ENCODE data around the gene ST3GAL2.
"Not testable (repeated sequence)": the region's sequence is repeated elsewhere in the genome, so short reads cannot be mapped to it uniquely, and the experiment has no call there.

DNA sequence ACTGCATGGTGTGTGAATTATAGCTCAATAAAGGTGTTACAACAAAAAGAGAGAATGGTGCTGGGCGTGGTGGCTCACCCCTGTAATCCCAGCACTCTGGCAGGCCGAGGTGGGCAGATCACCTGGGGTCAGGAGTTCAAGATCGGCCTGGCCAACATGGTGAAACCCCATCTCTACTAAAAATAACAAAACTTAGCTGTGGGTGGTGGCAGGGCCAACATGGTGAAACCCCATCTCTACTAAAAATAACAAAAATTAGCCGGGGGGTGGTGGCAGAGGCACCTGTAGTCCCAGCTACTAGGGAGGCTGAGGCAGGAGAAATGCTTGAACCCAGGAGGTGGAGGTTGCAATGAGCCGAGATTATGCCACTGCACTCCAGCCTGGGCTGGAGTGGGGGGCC is 32.8 kb downstream of the ST3GAL2 start:
- TF ChIP-seq, protein P1, sequence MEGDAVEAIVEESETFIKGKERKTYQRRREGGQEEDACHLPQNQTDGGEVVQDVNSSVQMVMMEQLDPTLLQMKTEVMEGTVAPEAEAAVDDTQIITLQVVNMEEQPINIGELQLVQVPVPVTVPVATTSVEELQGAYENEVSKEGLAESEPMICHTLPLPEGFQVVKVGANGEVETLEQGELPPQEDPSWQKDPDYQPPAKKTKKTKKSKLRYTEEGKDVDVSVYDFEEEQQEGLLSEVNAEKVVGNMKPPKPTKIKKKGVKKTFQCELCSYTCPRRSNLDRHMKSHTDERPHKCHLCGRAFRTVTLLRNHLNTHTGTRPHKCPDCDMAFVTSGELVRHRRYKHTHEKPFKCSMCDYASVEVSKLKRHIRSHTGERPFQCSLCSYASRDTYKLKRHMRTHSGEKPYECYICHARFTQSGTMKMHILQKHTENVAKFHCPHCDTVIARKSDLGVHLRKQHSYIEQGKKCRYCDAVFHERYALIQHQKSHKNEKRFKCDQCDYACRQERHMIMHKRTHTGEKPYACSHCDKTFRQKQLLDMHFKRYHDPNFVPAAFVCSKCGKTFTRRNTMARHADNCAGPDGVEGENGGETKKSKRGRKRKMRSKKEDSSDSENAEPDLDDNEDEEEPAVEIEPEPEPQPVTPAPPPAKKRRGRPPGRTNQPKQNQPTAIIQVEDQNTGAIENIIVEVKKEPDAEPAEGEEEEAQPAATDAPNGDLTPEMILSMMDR (IDR thresholded peaks at IDR 0.05) = not testable (repeated sequence)
- not testable (repeated sequence) for TF ChIP-seq EZH2 (IDR thresholded peaks at IDR 0.05; ENCODE audit: borderline replicate concordance, insufficient read depth, low read depth, low read length, poor library complexity, severe bottlenecking)

Measured in B cell (primary cell).